Trophoblast cell (in vitro differentiated cells and primary cell): ENCODE results near the gene KIAA1328.

Experiments
- DNase-seq, 2 donors: peaks; one replicate each; pipeline ENCODE4 v3.0.0-alpha.2; 2016
- H2AFZ ChIP-seq: 2 replicates; pipeline ENCODE4 v1.6.1; 2013; ENCODE audit warnings: low read length, moderate library complexity, mild to moderate bottlenecking; ENCODE audit not compliant: insufficient read depth, poor library complexity
- H2AK5ac ChIP-seq: 2 replicates; pipeline ENCODE4 v1.6.1; 2013; ENCODE audit warnings: mild to moderate bottlenecking, low read length
- H2BK120ac ChIP-seq: 2 replicates; pipeline ENCODE4 v1.6.1; 2013; ENCODE audit warnings: low read length, mild to moderate bottlenecking, moderate library complexity; ENCODE audit not compliant: insufficient read depth, poor library complexity
- H2BK12ac ChIP-seq: 2 replicates; pipeline ENCODE4 v1.6.1; 2013; ENCODE audit warnings: mild to moderate bottlenecking, low read length, moderate library complexity
- H2BK5ac ChIP-seq: 2 replicates; pipeline ENCODE4 v1.6.1; 2013; ENCODE audit warnings: low read length, low read depth, moderate library complexity, mild to moderate bottlenecking; ENCODE audit not compliant: poor library complexity
- H3K14ac ChIP-seq: 2 replicates; pipeline ENCODE4 v1.6.1; 2013; ENCODE audit warnings: mild to moderate bottlenecking, low read length
- H3K18ac ChIP-seq: 2 replicates; pipeline ENCODE4 v1.6.1; 2013; ENCODE audit warnings: mild to moderate bottlenecking, low read length
- H3K23ac ChIP-seq: 2 replicates; pipeline ENCODE4 v1.6.1; 2013; ENCODE audit warnings: low read length
- H3K27ac ChIP-seq: 2 replicates; pipeline ENCODE4 v1.5.1; 2013; ENCODE audit warnings: low read depth, mild to moderate bottlenecking, inconsistent platforms, low read length, moderate library complexity
- H3K27me3 ChIP-seq: 2 replicates; pipeline ENCODE4 v1.6.1; 2013; ENCODE audit warnings: inconsistent platforms, mild to moderate bottlenecking, low read length, moderate library complexity; ENCODE audit not compliant: insufficient read depth
- H3K36me3 ChIP-seq, 2 experiments: 1 replicate in 1 of 2; 2 replicates in 1 of 2; pipeline ENCODE4 v1.6.1; 2013; ENCODE audit warnings: low read length in 2 of 2, mild to moderate bottlenecking in 2 of 2, moderate library complexity in 1 of 2; ENCODE audit not compliant: insufficient read depth in 2 of 2, control insufficient read depth in 1 of 2
- H3K4ac ChIP-seq: 2 replicates; pipeline ENCODE4 v1.6.1; 2013; ENCODE audit warnings: low read depth, mild to moderate bottlenecking, low read length, moderate library complexity
- H3K4me1 ChIP-seq, 2 experiments: 1 replicate in 1 of 2; 2 replicates in 1 of 2; pipeline ENCODE4 v1.6.1; 2013; ENCODE audit warnings: low read length in 2 of 2, mild to moderate bottlenecking in 2 of 2, moderate library complexity in 1 of 2; ENCODE audit not compliant: insufficient read depth in 2 of 2, control insufficient read depth in 1 of 2
- H3K4me2 ChIP-seq: 2 replicates; pipeline ENCODE4 v1.6.1; 2013; ENCODE audit warnings: inconsistent platforms, mild to moderate bottlenecking, low read length, moderate library complexity
- H3K4me3 ChIP-seq: 2 replicates; pipeline ENCODE4 v1.5.1; 2013; ENCODE audit warnings: mild to moderate bottlenecking, low read depth, low read length, inconsistent platforms
- H3K79me1 ChIP-seq: one replicate; pipeline ENCODE4 v1.6.1; 2013; ENCODE audit warnings: low read length
- H3K79me2 ChIP-seq: 2 replicates; pipeline ENCODE4 v1.6.1; 2013; ENCODE audit warnings: low read length, mild to moderate bottlenecking; ENCODE audit not compliant: control insufficient read depth, insufficient read depth, poor library complexity
- H3K9ac ChIP-seq: 2 replicates; pipeline ENCODE4 v1.6.1; 2013; ENCODE audit warnings: mild to moderate bottlenecking, low read length
- H3K9me3 ChIP-seq: 2 replicates; pipeline ENCODE4 v1.6.1; 2013; ENCODE audit warnings: low read depth, mild to moderate bottlenecking, control low read depth, inconsistent platforms, low read length; ENCODE audit not compliant: insufficient read depth
- H4K12ac ChIP-seq: 2 replicates; pipeline ENCODE4 v1.6.1; 2013; ENCODE audit warnings: low read depth, mild to moderate bottlenecking, low read length, moderate library complexity
- H4K8ac ChIP-seq: 2 replicates; pipeline ENCODE4 v1.6.1; 2013; ENCODE audit warnings: low read depth, mild to moderate bottlenecking, low read length, moderate library complexity
- H4K91ac ChIP-seq: one replicate; pipeline ENCODE4 v1.6.1; 2013; ENCODE audit warnings: low read depth, mild to moderate bottlenecking, low read length, moderate library complexity
- WGBS: extraction: QIAGEN DNeasy Blood & Tissue Kit; methylation state at CpG from one replicate; pipeline ENCODE4 v1.1.7; 2013; ENCODE audit warnings: missing lambda C conversion rate; ENCODE audit not compliant: insufficient read length, insufficient coverage; ENCODE audit errors: extremely low coverage; 5-methylcytosine and 5-hydroxymethylcytosine counted together

KIAA1328 gene

GRCh38 chr18:37276111-37276890, 447.4 kb downstream of the KIAA1328 start:
- peaks cover 9% of the 10 kb centered on the region for H3K9me3 ChIP-seq
- H2AFZ ChIP-seq: no peak overlapping the region
- no peak overlapping the region for H2AK5ac ChIP-seq
- no peaks in the 10 kb centered on the region for H3K4me1 ChIP-seq
- H2BK120ac ChIP-seq: no peak overlapping the region
- H3K27ac ChIP-seq: no peak overlapping the region
- H3K9ac ChIP-seq: no peak overlapping the region
- no peaks in the 10 kb centered on the region for H3K36me3 ChIP-seq
- no peak overlapping the region for H4K91ac ChIP-seq
- no peak for DNase-seq
- no CpG with 5 or more reads among the region's 10 CpGs for WGBS
- no peak overlapping the region for H3K23ac ChIP-seq
- no peak overlapping the region for H4K8ac ChIP-seq
- H3K79me1 ChIP-seq: no peaks in the 10 kb centered on the region
- H3K18ac ChIP-seq: no peak overlapping the region
- H3K14ac ChIP-seq: no peak overlapping the region
- H3K79me2 ChIP-seq: no peaks in the 10 kb centered on the region
- H3K4me2 ChIP-seq: no peak overlapping the region
- no peak overlapping the region for H3K4ac ChIP-seq
- H2BK5ac ChIP-seq: no peak overlapping the region
- no peak overlapping the region for H3K4me3 ChIP-seq
- H2BK12ac ChIP-seq: no peak overlapping the region
- no peaks in the 10 kb centered on the region for H3K27me3 ChIP-seq
- no peak overlapping the region for H4K12ac ChIP-seq

DNA sequence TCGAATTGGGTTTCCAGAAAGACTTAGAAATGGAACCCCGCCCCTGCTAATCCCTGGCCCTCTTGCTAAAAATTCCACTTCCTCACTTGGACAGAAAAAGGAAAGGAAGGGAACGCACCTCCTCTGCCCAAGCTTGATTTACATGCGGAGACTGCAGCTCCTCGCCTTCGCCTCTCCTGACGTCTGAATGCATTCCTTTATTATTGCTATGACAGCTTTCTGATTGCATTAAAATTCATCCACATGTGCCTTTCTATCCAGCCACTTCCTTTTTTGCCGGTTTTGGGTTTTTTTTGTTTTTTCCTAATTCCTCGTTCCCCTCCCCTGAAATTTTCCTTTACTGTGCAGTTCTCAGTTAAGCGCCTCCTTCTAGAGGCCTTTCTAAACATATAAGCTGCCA, 448.9 kb downstream of the KIAA1328 start:
- DNase-seq: no peak
- no peak overlapping the region for H3K18ac ChIP-seq
- no peaks in the 10 kb centered on the region for H3K27me3 ChIP-seq
- no peaks in the 10 kb centered on the region for H3K4me1 ChIP-seq
- no peaks in the 10 kb centered on the region for H3K79me1 ChIP-seq
- H2BK5ac ChIP-seq: no peak overlapping the region
- no peak overlapping the region for H3K9ac ChIP-seq
- no peak overlapping the region for H3K4me3 ChIP-seq
- H3K9me3 ChIP-seq: peaks cover 6% of the 10 kb centered on the region
- no peaks in the 10 kb centered on the region for H3K36me3 ChIP-seq
- no peak overlapping the region for H3K4ac ChIP-seq
- H3K14ac ChIP-seq: no peak overlapping the region
- no peak overlapping the region for H2AFZ ChIP-seq
- H3K23ac ChIP-seq: no peak overlapping the region
- H2BK12ac ChIP-seq: no peak overlapping the region
- no peak overlapping the region for H2AK5ac ChIP-seq
- no peak overlapping the region for H3K4me2 ChIP-seq
- WGBS: no CpG with 5 or more reads among the region's 10 CpGs
- H4K91ac ChIP-seq: no peak overlapping the region
- no peak overlapping the region for H3K27ac ChIP-seq
- H4K12ac ChIP-seq: no peak overlapping the region
- no peak overlapping the region for H4K8ac ChIP-seq
- no peaks in the 10 kb centered on the region for H3K79me2 ChIP-seq
- no peak overlapping the region for H2BK120ac ChIP-seq
